Measurements from ENCODE around the gene PRICKLE3.

DNA sequence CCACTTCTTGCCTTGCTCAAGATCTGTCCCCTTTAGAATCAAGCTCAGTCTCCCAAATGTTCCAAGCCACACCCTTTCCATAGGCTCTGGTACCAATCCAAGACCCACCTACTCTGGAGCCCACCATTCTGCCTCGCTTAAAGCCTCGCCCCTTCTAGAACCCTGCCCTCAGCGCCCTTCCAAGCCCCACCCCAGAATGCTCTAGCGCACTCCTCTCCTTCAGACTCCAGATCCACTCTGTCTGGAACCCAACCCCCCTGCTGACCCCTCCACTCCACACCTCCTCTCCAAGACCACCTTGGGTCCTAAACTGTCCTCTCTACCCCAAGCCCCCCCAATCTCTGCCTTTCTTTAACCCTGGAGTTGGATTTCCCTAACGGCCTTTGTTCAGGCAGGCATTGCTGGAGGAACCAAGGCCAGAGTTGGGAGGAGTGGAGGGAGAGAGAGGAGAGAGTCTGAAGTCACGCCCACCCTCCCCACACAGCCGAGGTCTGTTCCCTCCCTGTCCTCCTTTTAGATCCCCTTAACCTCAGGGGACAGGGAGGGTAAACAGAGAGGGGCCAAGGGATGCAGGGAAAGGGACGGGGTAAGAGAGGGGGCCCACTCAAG is 2.4 kb upstream of the PRICKLE3 start:
- TF ChIP-seq, protein P1, sequence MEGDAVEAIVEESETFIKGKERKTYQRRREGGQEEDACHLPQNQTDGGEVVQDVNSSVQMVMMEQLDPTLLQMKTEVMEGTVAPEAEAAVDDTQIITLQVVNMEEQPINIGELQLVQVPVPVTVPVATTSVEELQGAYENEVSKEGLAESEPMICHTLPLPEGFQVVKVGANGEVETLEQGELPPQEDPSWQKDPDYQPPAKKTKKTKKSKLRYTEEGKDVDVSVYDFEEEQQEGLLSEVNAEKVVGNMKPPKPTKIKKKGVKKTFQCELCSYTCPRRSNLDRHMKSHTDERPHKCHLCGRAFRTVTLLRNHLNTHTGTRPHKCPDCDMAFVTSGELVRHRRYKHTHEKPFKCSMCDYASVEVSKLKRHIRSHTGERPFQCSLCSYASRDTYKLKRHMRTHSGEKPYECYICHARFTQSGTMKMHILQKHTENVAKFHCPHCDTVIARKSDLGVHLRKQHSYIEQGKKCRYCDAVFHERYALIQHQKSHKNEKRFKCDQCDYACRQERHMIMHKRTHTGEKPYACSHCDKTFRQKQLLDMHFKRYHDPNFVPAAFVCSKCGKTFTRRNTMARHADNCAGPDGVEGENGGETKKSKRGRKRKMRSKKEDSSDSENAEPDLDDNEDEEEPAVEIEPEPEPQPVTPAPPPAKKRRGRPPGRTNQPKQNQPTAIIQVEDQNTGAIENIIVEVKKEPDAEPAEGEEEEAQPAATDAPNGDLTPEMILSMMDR (conservative IDR thresholded peaks at IDR 0.05; ENCODE audit: low read length), result no peak
- TF ChIP-seq EZH2phosphoT487 (IDR thresholded peaks at IDR 0.05; ENCODE audit: borderline replicate concordance), result no peak
